GM12878 (cell line): Measurements from ENCODE around the gene CACHD1. TPM values are rescaled to one million over a fixed set of nuclear protein-coding genes. Genes with fewer than 3 reads are reported as not detected.

Source experiments
- ATAC-seq: fragments of 200-7000 bp; cut with Tn5 transposase; 3 replicates; pipeline ENCODE4 v1.9.1; 2020; ENCODE audit warnings: mild to moderate bottlenecking, moderate library complexity
- BruUV-seq: library from RNA; stranded (reverse); fragments of 400-500 nt; replicated peaks from 2 replicates; lab custom pipeline; 2021; lab: Mats Ljungman, UMichigan
- CTCF ChIA-PET: fragments of 300-600 bp; sonication (Branson Sonifier 250); formaldehyde crosslinking; extraction: SDS; loops from one replicate; lab custom pipeline; 2021; ENCODE audit warnings: inconsistent platforms; lab: Yijun Ruan, JAX
- POLR2A ChIA-PET: fragments of 350-600 bp; formaldehyde crosslinking; extraction: SDS; loops from one replicate; lab custom pipeline; 2021; ENCODE audit warnings: inconsistent platforms; lab: Charles Lee
- RAD21 ChIA-PET: fragments of 300-600 bp; sonication (Branson Sonifier 250); formaldehyde crosslinking; loops from one replicate; lab custom pipeline; 2023; ENCODE audit warnings: antibody characterized with exemption; ENCODE audit not compliant: unreplicated experiment; lab: Charles Lee
- SMC1A ChIA-PET: fragments of 300-600 bp; sonication (Branson Sonifier 250); formaldehyde crosslinking; loops from one replicate; lab custom pipeline; 2023; ENCODE audit not compliant: unreplicated experiment, uncharacterized antibody; lab: Charles Lee
- DNase-seq: peaks from one replicate; pipeline ENCODE4 v3.0.0-alpha.2; 2011; ENCODE audit warnings: low read depth, low spot score
- FAIRE-seq: peaks from 3 replicates; lab custom pipeline; 2011; peaks lifted over from hg19 to GRCh38; lab: Jason Lieb, UNC
- H2AFZ ChIP-seq: 2 replicates; pipeline ENCODE4 v1.6.0; 2011; ENCODE audit warnings: low read depth, low read length, control low read depth; ENCODE audit not compliant: control insufficient read depth
- H3K27ac ChIP-seq: 2 replicates; pipeline ENCODE4 v1.5.1; 2011; ENCODE audit warnings: control low read depth; ENCODE audit not compliant: control insufficient read depth, insufficient read depth
- H3K27me3 ChIP-seq, 2 experiments: replicated peaks in 1 of 2; 2 replicates each; pipeline versions ENCODE4 v1.6.0 to v1.6.1; 2011; ENCODE audit warnings: low read length in 1 of 2; ENCODE audit not compliant: control insufficient read depth in 2 of 2, insufficient read depth in 2 of 2
- H3K36me3 ChIP-seq, 2 experiments: 2 replicates each; pipeline ENCODE4 v1.5.1; 2011; ENCODE audit warnings: low read length in 1 of 2; ENCODE audit not compliant: control insufficient read depth in 2 of 2, insufficient read depth in 2 of 2
- H3K4me1 ChIP-seq: 2 replicates; pipeline ENCODE4 v1.6.1; 2011; ENCODE audit warnings: mild to moderate bottlenecking, low read length, moderate library complexity, mixed read lengths; ENCODE audit not compliant: control insufficient read depth, insufficient read depth
- H3K4me2 ChIP-seq: 2 replicates; pipeline ENCODE4 v1.6.0; 2011; ENCODE audit warnings: control low read depth; ENCODE audit not compliant: control insufficient read depth, insufficient read depth
- H3K4me3 ChIP-seq: fragments of 200-600 bp; sonication (generic); 2 replicates; pipeline ENCODE4 v1.5.1; 2016
- H3K79me2 ChIP-seq: 2 replicates; pipeline ENCODE4 v1.6.0; 2011; ENCODE audit warnings: low read length; ENCODE audit not compliant: control insufficient read depth, insufficient read depth
- H3K9ac ChIP-seq: 2 replicates; pipeline ENCODE4 v1.8.0; 2011; ENCODE audit warnings: low read length, control low read depth, mixed read lengths; ENCODE audit not compliant: control insufficient read depth, insufficient read depth
- H3K9me3 ChIP-seq: replicated peaks from 3 replicates; pipeline ENCODE4 v1.5.1; 2011; ENCODE audit warnings: mild to moderate bottlenecking, low read length; ENCODE audit not compliant: control insufficient read depth, insufficient read depth
- H4K20me1 ChIP-seq: 2 replicates; pipeline ENCODE4 v1.6.0; 2011; ENCODE audit not compliant: control insufficient read depth, insufficient read depth
- ASH2L ChIP-seq: fragments of 300-600, 200-600 bp; sonication (generic); IDR thresholded peaks from 2 replicates; pipeline ENCODE4 v1.6.1; 2017; ENCODE audit warnings: low read depth, mild to moderate bottlenecking, borderline replicate concordance
- CHD4 ChIP-seq: fragments of 200-600 bp; sonication (generic); IDR thresholded peaks from 2 replicates; pipeline ENCODE4 v1.6.1; 2016; ENCODE audit warnings: mild to moderate bottlenecking
- ESRRA ChIP-seq: IDR thresholded peaks from 2 replicates; pipeline ENCODE4 v1.6.1; 2012; ENCODE audit warnings: mild to moderate bottlenecking, low read length, improper control_type of control experiment
- IKZF1 ChIP-seq: fragments of 450-650 bp; conservative IDR thresholded peaks from 2 replicates; pipeline ENCODE4 v1.6.1; 2017; ENCODE audit warnings: antibody characterized with exemption, mild to moderate bottlenecking
- JUND ChIP-seq: IDR thresholded peaks from 2 replicates; pipeline ENCODE4 v1.6.1; 2012; ENCODE audit warnings: low read depth, mild to moderate bottlenecking, low read length, improper control_type of control experiment, moderate library complexity
- MEF2B ChIP-seq: fragments of 450-650 bp; IDR thresholded peaks from 2 replicates; pipeline ENCODE4 v1.6.1; 2018; ENCODE audit warnings: mild to moderate bottlenecking, moderate library complexity; ENCODE audit not compliant: partially characterized antibody, poor library complexity, severe bottlenecking
- POLR2AphosphoS5 ChIP-seq: IDR thresholded peaks from 2 replicates; pipeline ENCODE4 v1.6.1; 2011; ENCODE audit warnings: mild to moderate bottlenecking, low read length, inconsistent platforms
- RELA ChIP-seq: fragments of 450-650 bp; IDR thresholded peaks from 2 replicates; pipeline ENCODE4 v1.8.0; 2014; ENCODE audit warnings: borderline replicate concordance; ENCODE audit not compliant: partially characterized antibody
- WGBS: methylation state at CpG from one replicate; pipeline ENCODE4 v1.1.6; 2016; ENCODE audit warnings: low lambda C conversion rate; ENCODE audit not compliant: insufficient replicate concordance, insufficient coverage; ENCODE audit errors: missing lambda C conversion rate; 5-methylcytosine and 5-hydroxymethylcytosine counted together
- in situ Hi-C: fragments of 300-500 bp; cut with MboI; formaldehyde crosslinking; loops from 9 replicates; pipeline ENCODE4 v1.14.3; 2018; ENCODE audit warnings: mixed read lengths
- intact Hi-C: fragments of 100-400 bp; cut with micrococcal nuclease; formaldehyde crosslinking; loops from one replicate; pipeline ENCODE4 v1.14.2; 2022; ENCODE audit not compliant: unreplicated experiment
- polyA plus RNA-seq, 11 experiments: library from polyadenylated mRNA; depleted of rRNA in 4 of 11; unstranded in 6 of 11; stranded (reverse) in 5 of 11; fragments of >200 nt; fragmentation: Nextera tagmentation in 4 of 11; fragmentation: Illumina TruSeq in 1 of 11; extraction: Ambion mirVana in 4 of 11; extraction: Trizol in 1 of 11; gene quantifications; 1 replicate in 1 of 11; 2 replicates in 10 of 11; pipeline versions ENCODE4 v1.2.1 to v1.2.3, GENCODE V29; 2011 to 2016; ENCODE audit warnings: inconsistent platforms in 2 of 11, missing spikeins in 2 of 11, low read depth in 1 of 11
- total RNA-seq, 4 experiments: library from RNA; depleted of rRNA in 3 of 4; stranded (reverse); fragments of >200 nt in 3 of 4; fragmentation: Illumina TruSeq in 1 of 4; extraction: Trizol in 1 of 4; gene quantifications; 2 replicates each; pipeline versions ENCODE4 v1.2.1 to v1.2.3, GENCODE V29; 2013 to 2021
- TF ChIP-seq, protein P1 (sequence below): IDR thresholded peaks from 2 replicates; pipeline ENCODE4 v1.6.1; 2011; ENCODE audit warnings: mild to moderate bottlenecking, low read depth, low read length, moderate library complexity; ENCODE audit not compliant: insufficient replicate concordance

Gene CACHD1
- total and polyA plus RNA-seq, 10 of the 15 experiments (the other 5 are each of a cell fraction or from before 2014, with no cell fraction given): 0.03 TPM; not detected in 9

DNA sequence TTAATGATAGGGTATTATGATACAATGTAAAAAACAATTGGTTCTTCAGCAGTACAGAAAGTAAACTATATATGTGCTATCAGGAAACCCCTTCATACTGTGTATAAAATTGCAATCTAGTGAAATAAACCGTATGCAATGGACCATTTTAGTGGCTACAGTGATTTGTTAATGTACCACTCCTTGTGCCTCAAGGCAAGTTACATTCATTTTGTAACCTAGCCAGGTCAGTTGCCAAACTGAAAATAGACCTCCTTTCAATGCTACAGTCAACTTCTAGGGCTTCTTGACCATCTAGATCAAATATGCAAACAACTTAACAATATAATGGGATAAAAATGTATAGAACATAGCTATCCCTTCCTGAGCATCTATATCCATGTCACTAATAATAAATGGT is 223.0 kb downstream of the CACHD1 start (continued):
- TF ChIP-seq ESRRA: no peak

DNA sequence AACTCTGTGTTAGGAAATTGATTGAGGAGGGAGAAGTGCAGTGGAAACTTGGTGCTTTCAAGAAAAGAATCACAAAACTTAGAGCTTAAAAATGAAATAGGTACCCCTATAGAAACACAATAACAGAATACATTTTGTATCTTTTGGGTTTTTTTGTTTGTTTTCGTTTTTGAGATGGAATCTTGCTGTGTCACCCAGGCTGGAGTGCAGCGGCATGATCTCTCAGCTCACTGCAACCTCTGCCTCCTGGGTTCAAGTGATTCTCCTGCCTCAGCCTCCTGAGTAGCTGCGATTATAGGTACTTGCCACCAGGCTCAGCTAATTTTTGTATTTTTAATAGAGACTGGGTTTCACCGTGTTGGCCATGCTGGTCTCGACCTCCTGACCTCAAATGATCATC is 223.5 kb downstream of the CACHD1 start:
- WGBS: 28% methylated on average over 5 of the region's 5 CpGs
- TF ChIP-seq, protein P1, sequence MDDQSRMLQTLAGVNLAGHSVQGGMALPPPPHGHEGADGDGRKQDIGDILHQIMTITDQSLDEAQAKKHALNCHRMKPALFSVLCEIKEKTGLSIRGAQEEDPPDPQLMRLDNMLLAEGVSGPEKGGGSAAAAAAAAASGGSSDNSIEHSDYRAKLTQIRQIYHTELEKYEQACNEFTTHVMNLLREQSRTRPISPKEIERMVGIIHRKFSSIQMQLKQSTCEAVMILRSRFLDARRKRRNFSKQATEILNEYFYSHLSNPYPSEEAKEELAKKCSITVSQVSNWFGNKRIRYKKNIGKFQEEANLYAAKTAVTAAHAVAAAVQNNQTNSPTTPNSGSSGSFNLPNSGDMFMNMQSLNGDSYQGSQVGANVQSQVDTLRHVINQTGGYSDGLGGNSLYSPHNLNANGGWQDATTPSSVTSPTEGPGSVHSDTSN: no peak
- TF ChIP-seq JUND: no peak
- TF ChIP-seq IKZF1: no peak
- no peak for TF ChIP-seq RELA
- TF ChIP-seq MEF2B: no peak
- no peak for TF ChIP-seq CHD4
- TF ChIP-seq ESRRA: no peak
- no peak for TF ChIP-seq POLR2AphosphoS5
- TF ChIP-seq ASH2L: no peak
- Histone ChIP-seq H3K4me3 (no peak overlapping the region), H3K9ac (no peak overlapping the region), H2AFZ (no peak overlapping the region), H4K20me1 (no peaks in the 10 kb centered on the region), H3K4me1 (no peaks in the 10 kb centered on the region), H3K27me3 (peaks cover 0 to 2% of the 10 kb centered on the region in 2 experiments; a peak in 3 of 4 replicates), H3K36me3 (no peaks in the 10 kb centered on the region), H3K79me2 (no peaks in the 10 kb centered on the region), H3K4me2 (no peak overlapping the region), H3K9me3 (no peaks in the 10 kb centered on the region), H3K27ac (no peak overlapping the region)
- BruUV-seq: no TSS peak
- intact Hi-C loops (no loop called here), in situ Hi-C loops (loop anchor here (25.0 kb wide), 1 partner anchor 344 kb away; no protein-coding TSS in a partner anchor)
- ChIA-PET RAD21 (no interaction called here), POLR2A (no interaction called here), SMC1A (no interaction called here), CTCF (interaction anchor here (1.2 kb wide), 1 partner anchor 10 kb away, joined by 3 read pairs; no protein-coding TSS in a partner anchor)
- FAIRE-seq (no peak), DNase-seq (no peak), ATAC-seq (no peak)
